CD1c-positive myeloid dendritic cell (primary cell): ENCODE results near the gene SRF.
A peak's percentile ranks its signal among the peaks of the same experiment; 100 is the strongest.

Experiments used
- DNase-seq: peaks from one replicate; pipeline ENCODE4 v3.0.0-alpha.2; 2016; ENCODE audit errors: extremely low spot score

The SRF gene

GRCh38 chr6:43147691-43148477 lies 23.2 kb upstream of the SRF start:
- DNase-seq, result no peak

- DNase-seq, result no peak
These were observed 21.8 kb upstream of the SRF start for GRCh38 chr6:43149265-43149664.

GRCh38 chr6:43150051-43150751 lies 20.9 kb upstream of the SRF start:
- no peak for DNase-seq

- DNase-seq, result no peak
These were observed 11.5 kb upstream of the SRF start for GRCh38 chr6:43159599-43159998.

GRCh38 chr6:43163899-43164298 lies 7.2 kb upstream of the SRF start:
- DNase-seq, result no peak

- peak; percentile 74 for DNase-seq
These were observed 595 bp upstream of the SRF start for GRCh38 chr6:43170417-43170930.

- DNase-seq, result peak; percentile 17
These were observed 636 bp downstream of the SRF start for GRCh38 chr6:43171707-43172103.

GRCh38 chr6:43172104-43173007 lies 1.3 kb downstream of the SRF start:
- DNase-seq, result peak; percentile 48

- no peak for DNase-seq
These were observed 2.7 kb downstream of the SRF start for GRCh38 chr6:43173591-43174262.

- DNase-seq, result peak; percentile 99
These were observed 3.4 kb downstream of the SRF start for GRCh38 chr6:43174263-43175112.

- no peak for DNase-seq
These were observed 4.8 kb downstream of the SRF start for GRCh38 chr6:43175676-43176422.

- DNase-seq, result no peak
These were observed 5.3 kb downstream of the SRF start for GRCh38 chr6:43176423-43176786.

GRCh38 chr6:43178150-43178549 lies 7.1 kb downstream of the SRF start:
- no peak for DNase-seq

GRCh38 chr6:43178951-43179830 lies 8.1 kb downstream of the SRF start:
- no peak for DNase-seq

GRCh38 chr6:43180058-43180457 lies 9.0 kb downstream of the SRF start:
- DNase-seq, result no peak

- peak; percentile 19 for DNase-seq
These were observed 9.9 kb downstream of the SRF start for GRCh38 chr6:43180985-43181384.

GRCh38 chr6:43181621-43181941 lies 10.5 kb downstream of the SRF start:
- no peak for DNase-seq

- DNase-seq, result peak; percentile 90
These were observed 11.1 kb downstream of the SRF start, which contains the start of gene CUL9 for GRCh38 chr6:43181942-43182860. Gene CUL9, plus strand, starts transcription at chr6:43182196. Its CDS starts 2,115 bp downstream, at chr6:43184311.
